Stimulated activated CD8-positive, alpha-beta memory T cell treated with anti-CD3 and anti-CD28 coated beads, Interleukin-4, amount 100 ng/mL, for 48 hours (primary cell): ENCODE measurements around the gene PPARGC1A.

Experiments
- DNase-seq: peaks from one replicate; pipeline ENCODE4 v3.0.0-alpha.2; 2020

Gene PPARGC1A

DNA sequence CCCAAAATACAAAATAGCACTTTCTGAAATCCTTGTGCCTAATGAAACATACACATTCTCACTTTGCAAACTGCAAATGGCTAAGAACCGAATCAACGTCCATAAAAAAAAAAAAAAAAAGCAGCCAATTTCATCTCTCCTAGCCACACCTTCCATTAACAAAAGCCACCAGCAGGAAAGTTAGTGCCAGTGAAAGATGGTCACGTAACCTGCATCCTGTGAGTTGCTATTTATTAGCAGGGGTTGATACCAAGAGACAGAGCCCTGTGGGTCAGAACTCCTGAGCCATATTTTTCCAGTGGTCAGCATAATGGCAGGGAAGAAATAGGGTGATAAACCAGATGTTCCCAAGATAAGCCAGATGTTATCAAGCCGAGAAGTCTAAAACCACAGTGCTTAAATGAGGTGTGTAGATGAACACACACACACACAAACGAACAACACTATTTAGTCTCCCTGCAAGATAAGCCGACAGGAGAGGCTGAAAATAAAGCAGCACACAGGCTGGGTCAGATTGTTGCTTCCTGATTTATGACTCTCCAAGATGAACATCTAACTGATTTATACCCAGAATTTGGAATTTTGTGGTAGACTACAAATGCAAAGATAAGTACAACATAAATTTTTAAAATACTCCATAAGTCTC lies 11.5 kb downstream of the PPARGC1A start:
- DNase-seq: no peak

DNA sequence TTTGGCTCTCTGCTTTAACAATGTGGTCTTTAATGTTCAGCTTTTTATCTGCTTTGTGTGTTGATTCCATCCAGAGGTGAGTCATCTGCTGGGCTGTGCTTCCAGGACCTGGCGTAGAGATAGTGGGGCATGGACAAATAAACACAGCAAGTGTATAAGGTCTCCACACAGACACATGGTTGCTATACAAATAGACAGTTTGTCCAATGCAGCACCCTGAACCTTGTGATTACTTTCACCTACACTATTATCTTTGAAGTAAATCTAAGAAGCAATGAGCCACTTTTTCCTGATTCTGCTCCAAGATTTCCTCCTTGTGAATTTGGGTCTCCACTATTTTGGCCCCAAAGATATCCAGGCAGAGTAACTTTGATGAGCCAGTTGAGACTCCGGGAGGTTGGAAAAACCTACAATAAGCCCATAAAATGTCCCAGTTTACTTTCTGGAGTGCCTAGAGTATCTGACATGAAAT lies 12.1 kb downstream of the PPARGC1A start:
- no peak for DNase-seq

DNA sequence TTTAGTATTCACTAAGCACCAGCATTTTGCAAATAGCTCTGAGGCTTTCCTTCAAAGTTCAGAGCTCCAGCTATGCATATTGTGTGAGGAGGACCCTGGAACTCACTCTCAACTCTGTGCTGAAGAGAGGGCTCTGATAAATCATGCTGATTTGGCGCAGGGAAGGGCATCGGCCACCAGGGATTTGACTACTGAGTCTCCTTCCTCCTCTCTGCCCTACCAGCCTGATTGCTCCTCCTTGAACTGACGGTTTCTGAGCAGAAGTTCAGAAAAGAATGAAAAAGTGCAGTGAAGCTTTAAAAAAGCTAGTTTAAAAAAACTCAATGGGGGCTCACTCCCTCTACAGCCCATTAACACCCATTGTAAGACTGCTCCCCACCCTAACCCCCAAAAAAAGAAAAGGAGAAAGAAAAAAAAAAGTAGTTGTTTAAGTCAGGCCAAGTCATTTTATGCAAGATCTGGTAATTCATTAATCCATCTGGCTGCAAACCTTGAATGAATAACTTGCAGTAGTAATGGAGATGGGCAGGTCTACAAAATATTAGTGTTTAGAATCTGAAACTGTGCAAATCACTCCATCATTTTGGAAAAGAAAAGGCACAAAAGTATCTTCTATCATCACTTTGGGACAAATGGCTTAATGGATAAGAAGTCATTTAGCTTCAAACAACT lies 13.3 kb downstream of the PPARGC1A start:
- no peak for DNase-seq

DNA sequence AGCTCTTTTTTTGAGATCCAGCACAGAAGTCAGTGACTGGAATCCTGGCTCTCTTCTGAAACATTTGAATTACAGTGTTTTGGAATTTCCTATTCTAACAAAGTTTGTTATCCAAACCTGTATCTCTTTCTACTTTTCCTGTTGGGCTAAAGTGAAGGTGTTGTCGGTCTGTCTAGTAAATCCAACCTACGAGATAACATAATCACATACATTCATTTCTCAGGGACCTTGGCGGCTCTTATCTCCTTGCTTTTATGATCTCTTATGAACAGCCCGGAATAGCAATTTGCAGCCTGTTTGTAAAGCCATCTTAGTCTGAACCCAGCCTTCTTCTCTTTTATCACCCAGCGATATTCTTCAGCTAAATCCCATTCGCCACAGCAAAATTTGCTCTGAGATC lies 14.5 kb downstream of the PPARGC1A start:
- DNase-seq: no peak

DNA sequence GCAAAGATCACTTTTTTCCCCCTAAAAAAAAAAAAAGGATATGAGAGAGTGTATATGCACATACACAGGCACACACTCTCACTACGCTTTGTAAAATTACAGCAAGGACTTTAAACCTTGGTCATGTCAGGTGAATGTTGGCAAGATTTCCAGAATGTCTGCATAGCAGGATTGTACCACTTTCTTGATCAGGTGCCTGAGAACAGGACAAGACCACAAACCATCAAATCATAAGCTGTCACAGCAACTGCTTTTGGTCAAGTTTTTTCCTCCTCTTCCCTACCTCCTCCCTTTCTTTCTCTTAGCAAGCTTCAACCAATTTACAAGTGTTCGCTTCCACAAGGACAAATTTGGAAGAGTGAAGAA lies 15.3 kb downstream of the PPARGC1A start:
- DNase-seq: no peak

- no peak for DNase-seq
Measured at GRCh38 chr4:23873717-23874535, 15.9 kb downstream of the PPARGC1A start.

- DNase-seq: no peak
Measured at GRCh38 chr4:23871426-23871825, 18.4 kb downstream of the PPARGC1A start.

DNA sequence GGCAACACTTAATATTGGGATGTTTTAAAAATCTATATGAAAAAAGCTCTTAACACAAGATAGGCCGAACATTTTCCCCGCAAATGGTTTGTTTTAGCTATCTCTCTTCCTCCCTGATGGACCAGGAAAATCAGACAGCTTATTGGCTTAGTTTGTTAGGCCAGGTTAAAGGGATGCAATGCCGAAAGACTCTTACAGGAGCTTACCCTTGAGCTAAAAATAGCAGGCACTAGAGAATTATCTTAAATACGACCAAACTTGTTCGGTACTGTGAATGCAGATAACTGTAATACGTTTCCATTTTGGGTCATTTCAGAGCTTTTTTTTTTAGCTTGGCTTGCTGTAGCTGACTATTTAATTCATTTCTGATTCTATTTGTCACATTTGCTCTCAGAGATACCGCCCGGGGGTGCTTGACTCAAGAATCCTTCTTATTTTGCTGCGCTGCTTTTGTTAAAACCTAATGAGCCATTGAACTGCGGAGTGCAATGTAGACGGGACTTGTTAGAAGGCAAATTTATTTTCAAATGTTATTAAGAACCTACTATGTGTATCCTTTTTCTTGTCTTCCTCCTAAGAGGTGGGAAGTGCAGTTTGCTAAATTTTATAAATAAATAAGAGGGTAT lies 23.3 kb downstream of the PPARGC1A start:
- no peak for DNase-seq

DNA sequence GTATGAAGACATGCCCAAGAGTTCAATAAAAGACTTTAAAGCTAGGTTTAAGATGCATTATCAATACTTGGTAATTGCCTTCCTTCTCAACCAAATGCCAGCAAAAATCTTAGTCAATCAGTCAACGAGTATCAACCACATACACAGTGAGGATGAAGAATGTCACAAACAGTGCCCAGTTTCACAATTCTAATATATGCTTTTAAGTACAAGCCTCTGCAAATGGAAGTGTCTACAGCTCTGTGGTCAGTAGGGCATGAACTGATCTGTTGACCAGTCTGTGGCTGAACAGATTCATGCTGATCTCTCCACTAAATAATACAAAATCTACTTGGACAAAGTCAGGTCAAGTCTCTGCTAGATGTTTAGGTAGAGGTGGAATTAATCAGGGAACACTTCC lies 27.9 kb downstream of the PPARGC1A start:
- DNase-seq: no peak

DNA sequence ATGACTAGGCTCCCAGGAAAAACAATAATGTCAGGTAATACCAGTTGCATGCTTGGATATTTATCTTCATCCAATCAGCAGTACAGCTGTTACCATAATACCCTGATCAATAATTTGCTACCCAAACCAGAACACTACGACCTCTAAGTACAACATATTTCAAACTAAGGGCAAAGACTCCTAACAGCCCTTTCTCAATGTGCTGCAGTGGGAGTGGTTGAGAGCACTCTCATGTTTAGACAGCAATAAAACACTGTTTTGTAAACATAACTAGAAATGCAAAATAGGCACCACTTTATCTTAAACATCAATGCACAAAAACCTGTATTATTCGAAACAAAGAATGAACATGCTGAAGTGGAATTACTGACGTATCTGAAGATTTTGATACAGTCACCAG lies 28.9 kb downstream of the PPARGC1A start:
- DNase-seq: no peak

GRCh38 chr4:23857367-23857959 lies 32.4 kb downstream of the PPARGC1A start:
- DNase-seq: no peak

DNA sequence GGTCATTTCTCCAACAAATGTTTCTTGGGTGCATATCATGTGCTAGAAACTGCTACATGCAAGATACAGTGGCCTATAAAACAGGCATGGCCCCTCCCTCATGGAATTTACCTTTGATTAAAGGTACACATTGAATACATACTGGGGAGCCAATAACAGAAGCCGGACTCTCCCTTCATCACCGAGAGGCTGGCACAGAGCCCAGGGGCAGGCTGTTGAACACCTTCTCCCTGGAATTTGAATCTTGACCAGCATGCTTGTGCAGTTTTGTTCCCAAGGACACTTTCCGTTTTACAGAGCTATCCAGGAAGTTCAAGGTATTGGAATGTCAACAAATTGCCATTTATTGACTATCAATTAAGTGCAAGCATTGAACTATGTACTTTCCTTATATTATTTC lies 33.2 kb downstream of the PPARGC1A start:
- no peak for DNase-seq

DNA sequence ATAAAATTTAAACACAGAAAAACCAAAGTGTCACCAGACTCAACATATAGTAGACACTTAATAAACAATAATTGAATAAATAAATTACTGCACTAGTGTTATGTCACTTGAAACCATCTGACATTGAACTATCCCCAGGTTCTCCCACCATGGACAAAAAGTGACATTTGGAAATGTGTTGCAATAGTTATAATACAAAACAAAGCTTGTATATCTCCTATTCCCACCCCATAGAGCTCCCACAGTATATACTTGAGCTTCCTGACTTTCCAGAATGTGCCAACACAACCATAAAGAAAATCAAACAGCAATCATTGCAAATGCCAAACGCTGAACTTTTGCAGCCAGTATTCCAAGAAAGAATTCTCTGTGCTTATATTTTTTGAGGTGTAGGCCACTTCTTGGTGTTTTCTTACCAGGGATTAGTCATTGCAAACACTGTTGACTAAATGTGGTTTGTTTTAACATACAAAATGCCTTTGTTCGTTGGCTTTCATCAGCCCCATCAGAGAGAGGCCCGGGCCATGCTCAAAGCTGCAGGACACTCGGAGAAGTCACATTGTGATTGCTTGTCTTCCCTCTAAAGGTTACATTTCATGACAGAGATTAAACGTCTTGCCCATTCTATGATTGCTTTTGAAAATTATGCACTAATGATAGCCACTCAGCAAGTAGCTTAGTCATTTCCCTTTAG lies 33.8 kb downstream of the PPARGC1A start:
- no peak for DNase-seq

DNA sequence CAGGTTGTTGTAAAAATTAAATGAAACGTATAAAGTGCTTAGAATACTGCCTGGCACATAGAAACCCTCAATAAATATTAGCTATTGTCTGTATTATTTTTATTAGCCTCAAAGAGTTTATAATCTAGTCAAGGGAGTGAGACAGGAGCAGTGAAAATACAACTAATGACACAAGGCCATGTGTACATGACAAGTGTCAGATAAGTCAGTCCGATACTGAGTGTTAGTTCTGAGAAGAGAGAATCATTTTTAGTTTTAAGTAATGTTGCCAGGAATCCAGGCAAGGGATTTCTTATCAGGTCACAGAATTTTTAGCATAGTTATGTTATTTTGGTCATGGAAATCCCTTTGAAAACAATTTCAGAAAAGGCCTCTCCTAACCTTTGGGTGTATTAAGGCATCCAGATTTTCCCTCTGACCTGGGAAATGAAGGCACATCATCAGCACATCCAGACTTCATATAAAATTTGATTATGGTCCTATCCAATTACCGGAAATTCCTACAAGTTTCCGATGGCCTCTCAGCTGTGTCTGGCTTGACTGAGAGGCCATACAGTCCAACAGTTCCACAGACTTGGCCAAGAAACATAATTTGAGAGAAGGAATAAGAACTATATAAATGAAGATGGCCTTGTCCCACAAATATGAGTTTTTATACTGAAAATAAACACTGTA lies 35.7 kb downstream of the PPARGC1A start:
- DNase-seq: no peak

- DNase-seq: no peak
Measured at GRCh38 chr4:23851464-23851863, 38.4 kb downstream of the PPARGC1A start.

GRCh38 chr4:23847158-23847557 lies 42.7 kb downstream of the PPARGC1A start:
- no peak for DNase-seq

DNA sequence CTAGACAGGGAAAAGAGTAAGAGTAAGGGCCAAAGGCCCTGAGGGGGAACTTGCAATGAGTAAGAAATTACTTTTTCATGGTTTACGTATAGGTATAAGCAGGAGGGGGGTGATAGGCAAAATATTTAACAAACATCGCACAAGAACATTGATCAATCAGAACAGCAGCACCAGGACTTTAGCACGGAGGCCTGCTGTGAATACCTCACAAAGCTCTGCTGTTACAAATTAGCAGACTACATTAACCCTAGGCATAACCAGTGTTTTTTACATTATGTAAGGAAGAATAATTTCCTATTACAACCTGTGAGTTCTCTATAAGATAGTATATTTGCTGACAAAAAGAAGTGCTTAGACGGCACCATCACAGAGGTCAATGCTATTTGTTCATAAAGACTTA lies 44.9 kb downstream of the PPARGC1A start:
- DNase-seq: no peak

DNA sequence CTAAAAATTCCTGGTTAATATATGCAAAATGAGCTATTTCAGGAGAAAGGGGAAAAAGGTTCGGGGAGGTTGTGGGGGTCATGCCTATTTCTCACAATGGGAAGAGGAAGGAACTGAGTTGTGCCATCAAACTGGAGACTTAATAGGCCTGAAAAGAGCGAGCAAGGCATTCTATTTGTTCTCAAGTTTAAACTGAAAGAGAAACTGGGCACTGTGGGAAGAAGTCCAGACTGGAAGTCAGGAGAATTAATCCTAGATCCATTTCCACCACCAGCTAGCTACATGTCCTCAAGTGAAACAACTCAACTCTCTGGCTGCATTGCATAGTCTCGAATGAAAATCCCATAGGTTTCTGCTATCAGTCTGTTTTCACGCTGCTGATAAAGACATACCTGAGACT lies 50.6 kb downstream of the PPARGC1A start:
- DNase-seq: no peak

GRCh38 chr4:23838607-23839006 lies 51.2 kb downstream of the PPARGC1A start:
- no peak for DNase-seq

DNA sequence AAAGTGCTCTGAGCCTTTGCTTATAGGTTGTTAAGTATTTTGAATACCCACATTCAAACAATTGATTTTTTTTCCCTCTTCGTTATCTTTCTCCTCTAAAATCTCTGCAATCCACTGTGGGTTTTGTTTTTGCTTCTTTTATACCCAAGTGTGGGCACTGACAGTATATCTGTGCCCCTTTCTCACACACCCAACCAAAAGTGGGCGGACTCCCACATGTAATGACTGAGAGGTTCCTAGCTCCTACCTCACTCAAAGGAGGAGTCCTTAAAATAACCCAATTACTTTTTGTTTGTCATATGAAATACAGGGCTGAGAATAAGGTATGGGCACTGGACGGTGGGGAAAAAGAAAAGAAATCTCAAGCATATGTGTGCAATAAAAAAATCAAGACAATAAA lies 51.7 kb downstream of the PPARGC1A start:
- no peak for DNase-seq

DNA sequence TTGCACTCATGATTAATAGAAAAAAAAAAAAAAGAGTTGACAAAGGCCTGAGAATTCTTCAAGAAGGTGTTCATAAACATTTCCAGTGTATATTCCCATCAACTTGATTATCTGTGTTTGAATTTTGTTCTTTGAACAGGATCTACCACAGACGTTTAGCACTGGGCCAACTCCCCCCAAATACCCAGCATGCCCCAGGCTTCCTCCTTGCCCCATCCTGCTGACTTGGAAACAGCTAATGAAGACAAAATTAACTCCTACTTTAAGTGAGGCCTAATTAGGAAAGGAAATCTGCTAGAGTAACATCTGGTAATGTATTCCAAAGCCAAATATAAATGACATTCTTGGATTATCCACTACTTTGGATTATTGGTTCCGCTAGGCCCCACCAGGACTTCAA lies 52.5 kb downstream of the PPARGC1A start:
- DNase-seq: no peak
